ENCODE measurements around the gene CRYBG3. TPM values are rescaled to one million over a fixed set of nuclear protein-coding genes. Genes with fewer than 3 reads are reported as not detected.

Gene CRYBG3
- total RNA-seq, 1 experiment from 2014 or later, result 5.9 TPM

GRCh38 chr3:97939401-97939800, 117.6 kb downstream of the CRYBG3 start:
- Mint-ChIP-seq H3K4me1 (no peaks in the 10 kb centered on the region), H3K9me3 (no peaks in the 10 kb centered on the region), H3K27me3 (ENCODE audit: low read depth) (no peaks in the 10 kb centered on the region), H3K4me3 (no peak overlapping the region), H3K36me3 (ENCODE audit: insufficient read depth in 1 of 3, low read depth in 3 of 3) (peaks cover 0 to 15% (median 7%) of the 10 kb centered on the region in 3 experiments; a peak in 4 of 7 replicates), H3K27ac (no peak overlapping the region)
- Histone ChIP-seq H2BK5ac (ENCODE audit: insufficient read length, low read length) (no peak overlapping the region), H4K5ac (ENCODE audit: insufficient read length, low read depth, low read length) (no peak overlapping the region), H3K18ac (ENCODE audit: insufficient read length, low read depth, low read length) (no peak overlapping the region), H3K4me2 (ENCODE audit: insufficient read depth, insufficient read length, low read length) (no peak overlapping the region), H2AK5ac (ENCODE audit: insufficient read length, low read length) (no peak overlapping the region), H3K56ac (ENCODE audit: insufficient read length, low read depth, low read length) (no peak overlapping the region), H4K8ac (replicated peaks; ENCODE audit: insufficient read length, low read depth, low read length) (no peak overlapping the region), H3K79me2 (ENCODE audit: insufficient read depth, low read length) (no peaks in the 10 kb centered on the region), H3K27ac (ENCODE audit: insufficient read length, low read depth, low read length) (no peak overlapping the region), H3T11ph (ENCODE audit: low read length) (no peak overlapping the region), H3K23me2 (ENCODE audit: insufficient read length, low read depth, low read length, poor library complexity, severe bottlenecking) (no peaks in the 10 kb centered on the region), H2BK12ac (ENCODE audit: insufficient read length, low read depth, low read length) (no peak overlapping the region), H3K4ac (ENCODE audit: low read depth, low read length) (no peak overlapping the region), H2BK20ac (ENCODE audit: low read depth, low read length, poor library complexity, severe bottlenecking) (no peak overlapping the region), H3K9me3 (ENCODE audit: control insufficient read depth, low read depth, low read length) (no peaks in the 10 kb centered on the region), H3K27me3 (ENCODE audit: insufficient read depth, low read length) (no peaks in the 10 kb centered on the region), H3K4me1 (ENCODE audit: insufficient read depth, low read length) (no peaks in the 10 kb centered on the region), H3K23ac (ENCODE audit: insufficient read length, low read depth, low read length) (no peak overlapping the region), H3K14ac (ENCODE audit: insufficient read depth, low read length) (no peak overlapping the region), H4K91ac (ENCODE audit: insufficient read length, low read depth, low read length) (no peak overlapping the region), H2BK15ac (ENCODE audit: low read depth, low read length) (no peak overlapping the region), H4K20me1 (ENCODE audit: control insufficient read depth, insufficient read depth, insufficient read length) (no peaks in the 10 kb centered on the region), H3K9ac (ENCODE audit: extremely low read depth, insufficient read length, low read length) (no peak overlapping the region), H2AFZ (ENCODE audit: low read length) (no peak overlapping the region), H3K79me1 (ENCODE audit: insufficient read depth, low read depth, low read length, poor library complexity, severe bottlenecking) (no peaks in the 10 kb centered on the region), H2BK120ac (ENCODE audit: low read depth, low read length, poor library complexity, severe bottlenecking) (no peak overlapping the region)
- no peak for DNase-seq
- TF ChIP-seq CTCF (conservative IDR thresholded peaks at IDR 0.05), result no peak
- no CpG with 5 or more reads among the region's 2 CpGs for WGBS (ENCODE audit: extremely low coverage, insufficient read length, low lambda C conversion rate)

All from H9 (cell line).